HCT116 (cell line): ENCODE data around the gene NEK1. TPM values are rescaled to one million over a fixed set of nuclear protein-coding genes. Genes with fewer than 3 reads are reported as not detected.

Experiments used
- ATAC-seq: fragments of 200-7000 bp; cut with Tn5 transposase; 2 replicates; pipeline ENCODE4 v1.9.1; 2020; ENCODE audit warnings: mild to moderate bottlenecking, moderate library complexity
- BruUV-seq: library from RNA; stranded (reverse); fragments of 400-500 nt; replicated peaks from 2 replicates; lab custom pipeline; 2021; lab: Mats Ljungman, UMichigan
- CTCF ChIA-PET: fragments of 300-600 bp; sonication (Branson Sonifier 250); formaldehyde crosslinking; loops from one replicate; lab custom pipeline; 2021; ENCODE audit warnings: antibody characterized with exemption; lab: Charles Lee
- POLR2A ChIA-PET: fragments of 300-600, 350-600 bp; sonication (Branson Sonifier 250); formaldehyde crosslinking; loops from one replicate; lab custom pipeline; 2021; ENCODE audit warnings: antibody characterized with exemption; lab: Charles Lee
- RAD21 ChIA-PET, 2 experiments: fragments of 300-600 bp; sonication (Branson Sonifier 250); formaldehyde crosslinking; loops; one replicate each; lab custom pipeline; 2023; ENCODE audit warnings: low total read pairs in 2 of 2; ENCODE audit not compliant: uncharacterized antibody in 2 of 2, unreplicated experiment in 2 of 2, low non-redundant PET in 1 of 2; lab: Charles Lee
- DNase-seq: peaks from one replicate; pipeline ENCODE4 v3.0.0-alpha.2; 2010; ENCODE audit warnings: low read depth, low spot score
- H2AFZ ChIP-seq: fragments of 200-600 bp; shearing (Covaris generic), sonication (generic); 2 replicates; pipeline ENCODE4 v1.6.1; 2017; ENCODE audit warnings: low read depth, mixed run types, mixed read lengths, antibody characterized with exemption, low read length; ENCODE audit not compliant: poor library complexity, severe bottlenecking
- H3K27ac ChIP-seq: 2 replicates; pipeline ENCODE4 v1.5.1; 2012; ENCODE audit warnings: low read depth, low read length
- H3K27me3 ChIP-seq: fragments of 200-600 bp; sonication (generic); 2 replicates; pipeline ENCODE4 v1.6.1; 2016; ENCODE audit warnings: mixed run types, low read length, mixed read lengths; ENCODE audit not compliant: insufficient read depth
- H3K36me3 ChIP-seq, 2 experiments: fragments of 200-500 bp in 1 of 2; fragments of 200-600 bp in 1 of 2; sonication (Bioruptor generic) in 1 of 2; sonication (generic) in 1 of 2; 2 replicates each; pipeline versions ENCODE4 v1.5.1 to v1.6.1; 2014 to 2016; ENCODE audit warnings: low read length in 2 of 2, inconsistent platforms in 1 of 2, mixed read lengths in 1 of 2, mixed run types in 1 of 2; ENCODE audit not compliant: insufficient read depth in 2 of 2, control insufficient read depth in 1 of 2
- H3K4me1 ChIP-seq, 2 experiments: fragments of 200-600 bp in 1 of 2; sonication (generic) in 1 of 2; 2 replicates each; pipeline versions ENCODE4 v1.5.1 to v1.6.1; 2012 to 2017; ENCODE audit warnings: low read length in 2 of 2, inconsistent platforms in 1 of 2, mild to moderate bottlenecking in 1 of 2, mixed read lengths in 1 of 2, mixed run types in 1 of 2, moderate library complexity in 1 of 2; ENCODE audit not compliant: insufficient read depth in 2 of 2, control insufficient read depth in 1 of 2
- H3K4me2 ChIP-seq: fragments of 200-600 bp; sonication (generic); 2 replicates; pipeline ENCODE4 v1.6.1; 2017; ENCODE audit warnings: mixed run types, low read length, mixed read lengths
- H3K4me3 ChIP-seq, 2 experiments: fragments of 200-600 bp in 1 of 2; sonication (generic) in 1 of 2; replicated peaks in 1 of 2; 2 replicates each; pipeline ENCODE4 v1.5.1; 2011 to 2016; ENCODE audit warnings: low read length in 2 of 2, control low read depth in 1 of 2, low read depth in 1 of 2, mild to moderate bottlenecking in 1 of 2, mixed read lengths in 1 of 2, mixed run types in 1 of 2
- H3K79me2 ChIP-seq: fragments of 200-600 bp; sonication (generic); 2 replicates; pipeline ENCODE4 v1.6.1; 2017; ENCODE audit warnings: mild to moderate bottlenecking, mixed run types, low read length, moderate library complexity, mixed read lengths; ENCODE audit not compliant: insufficient read depth
- H3K9ac ChIP-seq: fragments of 200-600 bp; sonication (generic); 2 replicates; pipeline ENCODE4 v1.6.1; 2016; ENCODE audit warnings: low read length, mixed read lengths
- H3K9me2 ChIP-seq: fragments of 200-600 bp; sonication (generic), shearing (Covaris generic); 2 replicates; pipeline ENCODE4 v1.6.1; 2017; ENCODE audit warnings: mixed run types, mild to moderate bottlenecking, moderate library complexity; ENCODE audit not compliant: insufficient read depth
- H3K9me3 ChIP-seq, 2 experiments: fragments of 200-500 bp in 1 of 2; fragments of 200-600 bp in 1 of 2; sonication (Bioruptor generic) in 1 of 2; sonication (generic) in 1 of 2; 2 replicates each; pipeline ENCODE4 v1.6.1; 2014 to 2017; ENCODE audit warnings: low read length in 2 of 2, mixed read lengths in 2 of 2, inconsistent platforms in 1 of 2, low read depth in 1 of 2, mild to moderate bottlenecking in 1 of 2, mixed run types in 1 of 2, moderate library complexity in 1 of 2; ENCODE audit not compliant: control insufficient read depth in 1 of 2, insufficient read depth in 1 of 2
- H4K20me1 ChIP-seq: fragments of 200-600 bp; sonication (generic), shearing (Covaris generic); 2 replicates; pipeline ENCODE4 v1.6.1; 2017; ENCODE audit warnings: mixed run types, mild to moderate bottlenecking, moderate library complexity; ENCODE audit not compliant: insufficient read depth
- ATF3 ChIP-seq: IDR thresholded peaks from 2 replicates; pipeline ENCODE4 v1.6.1; 2012
- CTCF ChIP-seq, 3 experiments: fragments of 200-600 bp in 1 of 3; sonication (generic) in 1 of 3; IDR thresholded peaks in 2 of 3; conservative IDR thresholded peaks in 1 of 3; 2 replicates each; pipeline ENCODE4 v1.5.1; 2012 to 2017; ENCODE audit warnings: low read depth in 2 of 3, low read length in 2 of 3, antibody characterized with exemption in 1 of 3, borderline replicate concordance in 1 of 3, control low read depth in 1 of 3, mild to moderate bottlenecking in 1 of 3, mixed read lengths in 1 of 3, mixed run types in 1 of 3, moderate library complexity in 1 of 3; ENCODE audit not compliant: insufficient read depth in 1 of 3
- EGR1 ChIP-seq: IDR thresholded peaks from 2 replicates; pipeline ENCODE4 v1.6.1; 2012; ENCODE audit warnings: low read depth
- ELF1 ChIP-seq: IDR thresholded peaks from 2 replicates; pipeline ENCODE4 v1.6.1; 2012; ENCODE audit warnings: low read depth, borderline replicate concordance
- EZH2phosphoT487 ChIP-seq: fragments of 200-600 bp; IDR thresholded peaks from 2 replicates; pipeline ENCODE4 v1.6.1; 2018; ENCODE audit warnings: antibody characterized with exemption, borderline replicate concordance
- FOSL1 ChIP-seq: IDR thresholded peaks from 2 replicates; pipeline ENCODE4 v1.6.1; 2012; ENCODE audit warnings: low read depth
- JUND ChIP-seq: IDR thresholded peaks from 2 replicates; pipeline ENCODE4 v1.6.1; 2012
- MAX ChIP-seq: IDR thresholded peaks from 2 replicates; pipeline ENCODE4 v1.6.1; 2012
- POLR2A ChIP-seq: IDR thresholded peaks from 2 replicates; pipeline ENCODE4 v1.7.0; 2011; ENCODE audit warnings: borderline replicate concordance; ENCODE audit not compliant: insufficient read depth, insufficient read length; ENCODE audit errors: extremely low read depth
- POLR2AphosphoS5 ChIP-seq: IDR thresholded peaks from 2 replicates; pipeline ENCODE4 v1.6.1; 2011; ENCODE audit warnings: mild to moderate bottlenecking, low read depth, low read length, moderate library complexity
- SP1 ChIP-seq: IDR thresholded peaks from 2 replicates; pipeline ENCODE4 v1.6.1; 2012; ENCODE audit warnings: low read depth
- TCF7L2 ChIP-seq: IDR thresholded peaks from 2 replicates; pipeline ENCODE4 v1.7.0; 2011; ENCODE audit warnings: borderline replicate concordance, inconsistent platforms; ENCODE audit not compliant: insufficient read depth, insufficient read length; ENCODE audit errors: extremely low read depth
- ZBTB33 ChIP-seq: IDR thresholded peaks from 2 replicates; pipeline ENCODE4 v1.6.1; 2011; ENCODE audit warnings: mild to moderate bottlenecking, low read length, moderate library complexity; ENCODE audit not compliant: insufficient replicate concordance; ENCODE audit errors: extremely low read depth
- intact Hi-C: fragments of 100-400 bp; cut with micrococcal nuclease; formaldehyde crosslinking; loops from 2 replicates; pipeline ENCODE4 v1.10.0; 2022
- total RNA-seq: library from RNA; stranded (reverse); gene quantifications from one replicate; pipeline ENCODE4 v1.2.1, GENCODE V29; 2021; ENCODE audit not compliant: unreplicated experiment

The NEK1 gene
- total RNA-seq, 1 experiment from 2014 or later = 13.3 TPM

GRCh38 chr4:169439244-169439643 lies 173.1 kb downstream of the NEK1 start:
- no peaks in the 10 kb centered on the region for H3K4me1 ChIP-seq
- no peak overlapping the region for H3K4me3 ChIP-seq
- H3K9me3 ChIP-seq = no peaks in the 10 kb centered on the region
- no peak for DNase-seq
- H3K79me2 ChIP-seq = no peaks in the 10 kb centered on the region
- H3K9ac ChIP-seq = no peak overlapping the region
- no peak overlapping the region for H3K4me2 ChIP-seq
- intact Hi-C loops = no loop called here
- H3K27ac ChIP-seq = no peak overlapping the region
- no peaks in the 10 kb centered on the region for H4K20me1 ChIP-seq
- ATAC-seq = no peak
- TF ChIP-seq JUND = no peak
- no peak for TF ChIP-seq EGR1
- TF ChIP-seq ELF1 = no peak
- no peak for TF ChIP-seq ATF3
- TF ChIP-seq SP1 = no peak
- no peak for TF ChIP-seq FOSL1
- no peak for TF ChIP-seq ZBTB33
- no peak for TF ChIP-seq EZH2phosphoT487
- TF ChIP-seq MAX = no peak
- no peak for TF ChIP-seq CTCF (IDR thresholded peaks at IDR 0.05 in 2 of 3, conservative IDR thresholded peaks at IDR 0.05 in 1 of 3; ENCODE audit: borderline replicate concordance in 1 of 3, insufficient read depth in 1 of 3, low read depth in 2 of 3, low read length in 2 of 3)
- no peak for TF ChIP-seq POLR2AphosphoS5
- TF ChIP-seq TCF7L2 = no peak
- no peak for TF ChIP-seq POLR2A
- POLR2A ChIA-PET = no interaction called here
- H3K27me3 ChIP-seq = no peaks in the 10 kb centered on the region
- H3K9me2 ChIP-seq = no peaks in the 10 kb centered on the region
- no peaks in the 10 kb centered on the region for H3K36me3 ChIP-seq
- CTCF ChIA-PET = no interaction called here
- no TSS peak for BruUV-seq
- RAD21 ChIA-PET = no interaction called here
- no peak overlapping the region for H2AFZ ChIP-seq
